Caco-2 (cell line): Measurements from ENCODE around the gene TPRX1. TPM values are rescaled to one million over a fixed set of nuclear protein-coding genes. Genes with fewer than 3 reads are reported as not detected.

Experiments
- BruUV-seq: library from RNA; stranded (reverse); fragments of 400-500 nt; replicated peaks from 2 replicates; lab custom pipeline; 2021; lab: Mats Ljungman, UMichigan
- CTCF ChIA-PET: fragments of 300-600 bp; sonication (Branson Sonifier 250); formaldehyde crosslinking; loops from one replicate; lab custom pipeline; 2022; ENCODE audit warnings: antibody characterized with exemption; lab: Charles Lee
- POLR2A ChIA-PET: fragments of 300-600 bp; sonication (Branson Sonifier 250); formaldehyde crosslinking; loops from one replicate; lab custom pipeline; 2022; ENCODE audit warnings: antibody characterized with exemption; lab: Charles Lee
- DNase-seq, 2 experiments: peaks; one replicate each; pipeline versions ENCODE4 v3.0.0 to v3.0.0-alpha.2; 2020 to 2022
- H3K27me3 ChIP-seq: replicated peaks from 2 replicates; pipeline ENCODE4 v1.6.0; 2011; ENCODE audit warnings: low read length; ENCODE audit not compliant: control insufficient read depth, insufficient read depth
- H3K36me3 ChIP-seq: 2 replicates; pipeline ENCODE4 v1.5.1; 2011; ENCODE audit warnings: low read length; ENCODE audit not compliant: control insufficient read depth, insufficient read depth
- H3K4me1 ChIP-seq: fragments of 250-450 bp; sonication (Bioruptor Pico); 2 replicates; pipeline ENCODE4 v1.5.1; 2020; ENCODE audit warnings: mild to moderate bottlenecking
- H3K4me3 ChIP-seq: 2 replicates; pipeline ENCODE4 v1.5.1; 2011; ENCODE audit warnings: low read depth, mild to moderate bottlenecking, control low read depth, low read length
- H3K9me3 ChIP-seq: fragments of 250-450 bp; sonication (Bioruptor Pico); 2 replicates; pipeline ENCODE4 v1.5.1; 2020; ENCODE audit warnings: mild to moderate bottlenecking, moderate library complexity
- H3K27ac Mint-ChIP-seq: one replicate; pipeline ENCODE4 v1.8.0; 2022; ENCODE audit warnings: mixed read lengths; ENCODE audit not compliant: unreplicated experiment
- H3K27me3 Mint-ChIP-seq: one replicate; pipeline ENCODE4 v1.8.0; 2022; ENCODE audit warnings: mixed read lengths; ENCODE audit not compliant: insufficient read depth, unreplicated experiment
- H3K36me3 Mint-ChIP-seq: one replicate; pipeline ENCODE4 v1.8.0; 2022; ENCODE audit warnings: mild to moderate bottlenecking, mixed read lengths; ENCODE audit not compliant: insufficient read depth, unreplicated experiment
- H3K4me1 Mint-ChIP-seq: one replicate; pipeline ENCODE4 v1.8.0; 2022; ENCODE audit warnings: low read depth, mixed read lengths; ENCODE audit not compliant: unreplicated experiment
- H3K4me3 Mint-ChIP-seq: one replicate; pipeline ENCODE4 v1.8.0; 2022; ENCODE audit warnings: mild to moderate bottlenecking, moderate library complexity, mixed read lengths; ENCODE audit not compliant: unreplicated experiment
- H3K9me3 Mint-ChIP-seq: one replicate; pipeline ENCODE4 v1.8.0; 2022; ENCODE audit warnings: mixed read lengths; ENCODE audit not compliant: unreplicated experiment
- intact Hi-C: fragments of 100-400 bp; cut with micrococcal nuclease; formaldehyde crosslinking; loops from one replicate; pipeline ENCODE4 v1.10.0; 2022; ENCODE audit not compliant: unreplicated experiment
- total RNA-seq: library from RNA; stranded (reverse); gene quantifications from 2 replicates; pipeline ENCODE4 v1.2.3, GENCODE V29; 2022
- TF ChIP-seq, protein P1 (sequence below), 2 experiments: fragments of 200-600 bp in 1 of 2; IDR thresholded peaks; 1 replicate in 1 of 2; 2 replicates in 1 of 2; pipeline versions ENCODE4 v1.5.1 to v1.8.0; 2011 to 2022; ENCODE audit warnings: antibody characterized with exemption in 1 of 2, control low read depth in 1 of 2, inconsistent platforms in 1 of 2, low read depth in 1 of 2, low read length in 1 of 2, mild to moderate bottlenecking in 1 of 2, moderate library complexity in 1 of 2; ENCODE audit not compliant: insufficient read depth in 1 of 2, severe bottlenecking in 1 of 2, unreplicated experiment in 1 of 2

Gene TPRX1
- total RNA-seq, 1 experiment from 2014 or later = not detected

DNA sequence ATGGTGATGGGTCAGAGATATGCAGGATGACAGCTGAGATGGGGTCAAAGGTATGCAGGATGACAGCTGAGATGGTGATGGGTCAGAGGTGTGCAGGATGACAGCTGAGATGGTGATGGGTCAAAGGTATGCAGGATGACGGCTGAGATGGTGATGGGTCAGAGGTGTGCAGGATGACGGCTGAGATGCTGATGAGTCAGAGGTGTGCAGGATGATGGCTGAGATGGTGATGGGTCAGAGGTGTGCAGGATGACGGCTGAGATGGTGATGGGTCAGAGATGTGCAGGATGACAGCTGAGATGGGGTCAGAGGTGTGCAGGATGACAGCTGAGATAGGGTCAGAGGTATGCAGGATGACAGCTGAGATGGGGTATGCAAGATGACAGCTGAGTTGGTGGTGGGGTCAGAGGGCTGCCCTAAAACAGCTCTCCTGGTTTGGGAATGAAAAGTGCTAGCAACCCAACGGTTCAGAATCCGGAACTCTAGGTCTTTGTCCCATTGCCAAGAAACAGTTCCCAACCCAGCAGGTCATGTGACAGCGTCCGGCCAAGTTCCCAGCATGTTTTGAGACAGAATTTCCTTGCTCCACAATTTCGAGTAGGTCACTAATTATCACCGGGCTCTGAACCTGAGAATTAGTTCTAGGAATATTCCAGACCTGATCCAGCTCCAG lies 22.6 kb downstream of the TPRX1 start:
- ChIA-PET POLR2A (no interaction called here), CTCF (interaction anchor here (1.4 kb wide), 1 partner anchor 16 kb away, joined by 3 read pairs; no protein-coding TSS in a partner anchor)
- no peaks in the 10 kb centered on the region for H3K27me3 Mint-ChIP-seq
- H3K4me1 Mint-ChIP-seq = peaks cover 20% of the 10 kb centered on the region
- H3K27ac Mint-ChIP-seq = peak overlapping the region; percentile 15
- no peaks in the 10 kb centered on the region for H3K27me3 ChIP-seq
- no TSS peak for BruUV-seq
- intact Hi-C loops = no loop called here
- peaks cover 3% of the 10 kb centered on the region for H3K36me3 ChIP-seq
- TF ChIP-seq, protein P1, sequence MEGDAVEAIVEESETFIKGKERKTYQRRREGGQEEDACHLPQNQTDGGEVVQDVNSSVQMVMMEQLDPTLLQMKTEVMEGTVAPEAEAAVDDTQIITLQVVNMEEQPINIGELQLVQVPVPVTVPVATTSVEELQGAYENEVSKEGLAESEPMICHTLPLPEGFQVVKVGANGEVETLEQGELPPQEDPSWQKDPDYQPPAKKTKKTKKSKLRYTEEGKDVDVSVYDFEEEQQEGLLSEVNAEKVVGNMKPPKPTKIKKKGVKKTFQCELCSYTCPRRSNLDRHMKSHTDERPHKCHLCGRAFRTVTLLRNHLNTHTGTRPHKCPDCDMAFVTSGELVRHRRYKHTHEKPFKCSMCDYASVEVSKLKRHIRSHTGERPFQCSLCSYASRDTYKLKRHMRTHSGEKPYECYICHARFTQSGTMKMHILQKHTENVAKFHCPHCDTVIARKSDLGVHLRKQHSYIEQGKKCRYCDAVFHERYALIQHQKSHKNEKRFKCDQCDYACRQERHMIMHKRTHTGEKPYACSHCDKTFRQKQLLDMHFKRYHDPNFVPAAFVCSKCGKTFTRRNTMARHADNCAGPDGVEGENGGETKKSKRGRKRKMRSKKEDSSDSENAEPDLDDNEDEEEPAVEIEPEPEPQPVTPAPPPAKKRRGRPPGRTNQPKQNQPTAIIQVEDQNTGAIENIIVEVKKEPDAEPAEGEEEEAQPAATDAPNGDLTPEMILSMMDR (IDR thresholded peaks at IDR 0.05; ENCODE audit: insufficient read depth in 1 of 2, low read depth in 1 of 2, low read length in 1 of 2, severe bottlenecking in 1 of 2, unreplicated experiment in 1 of 2) = no peak
- H3K4me3 Mint-ChIP-seq = no peak overlapping the region
- no peaks in the 10 kb centered on the region for H3K9me3 ChIP-seq
- H3K36me3 Mint-ChIP-seq = peaks cover 55% of the 10 kb centered on the region
- H3K4me3 ChIP-seq = no peak overlapping the region
- no peaks in the 10 kb centered on the region for H3K9me3 Mint-ChIP-seq
- H3K4me1 ChIP-seq = peaks cover 14% of the 10 kb centered on the region
- no peak for DNase-seq

DNA sequence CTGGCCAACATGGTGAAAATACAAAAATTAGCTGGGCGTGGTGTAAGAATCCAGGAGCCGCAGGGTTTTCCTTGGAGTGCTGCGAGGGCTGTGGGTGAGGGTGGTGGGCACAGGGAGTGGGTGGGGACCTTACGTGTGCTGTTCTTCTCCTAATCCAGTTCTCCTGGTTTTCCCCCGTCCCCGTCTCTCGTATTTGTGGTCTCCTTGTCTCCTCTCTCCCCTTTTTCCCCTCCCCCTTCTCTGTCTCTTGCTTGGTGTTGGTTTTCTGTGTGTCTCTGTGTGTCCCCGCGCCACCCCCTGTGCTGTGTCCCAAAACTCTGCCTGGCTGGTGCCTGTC lies 24.2 kb downstream of the TPRX1 start:
- POLR2A ChIA-PET = no interaction called here
- Histone ChIP-seq H3K36me3 (peaks cover 3% of the 10 kb centered on the region), H3K27me3 (no peaks in the 10 kb centered on the region), H3K4me3 (no peak overlapping the region), H3K9me3 (no peaks in the 10 kb centered on the region), H3K4me1 (peaks cover 14% of the 10 kb centered on the region)
- DNase-seq = no peak
- CTCF ChIA-PET = no interaction called here
- Mint-ChIP-seq H3K27ac (peak overlapping the region; percentile 11), H3K9me3 (no peaks in the 10 kb centered on the region), H3K4me1 (peaks cover 20% of the 10 kb centered on the region), H3K36me3 (peaks cover 45% of the 10 kb centered on the region), H3K27me3 (no peaks in the 10 kb centered on the region), H3K4me3 (peak overlapping the region; percentile 91)
- TF ChIP-seq, protein P1 (IDR thresholded peaks at IDR 0.05; ENCODE audit: insufficient read depth in 1 of 2, low read depth in 1 of 2, low read length in 1 of 2, severe bottlenecking in 1 of 2, unreplicated experiment in 1 of 2) = no peak
- intact Hi-C loops = no loop called here
- BruUV-seq = no TSS peak

DNA sequence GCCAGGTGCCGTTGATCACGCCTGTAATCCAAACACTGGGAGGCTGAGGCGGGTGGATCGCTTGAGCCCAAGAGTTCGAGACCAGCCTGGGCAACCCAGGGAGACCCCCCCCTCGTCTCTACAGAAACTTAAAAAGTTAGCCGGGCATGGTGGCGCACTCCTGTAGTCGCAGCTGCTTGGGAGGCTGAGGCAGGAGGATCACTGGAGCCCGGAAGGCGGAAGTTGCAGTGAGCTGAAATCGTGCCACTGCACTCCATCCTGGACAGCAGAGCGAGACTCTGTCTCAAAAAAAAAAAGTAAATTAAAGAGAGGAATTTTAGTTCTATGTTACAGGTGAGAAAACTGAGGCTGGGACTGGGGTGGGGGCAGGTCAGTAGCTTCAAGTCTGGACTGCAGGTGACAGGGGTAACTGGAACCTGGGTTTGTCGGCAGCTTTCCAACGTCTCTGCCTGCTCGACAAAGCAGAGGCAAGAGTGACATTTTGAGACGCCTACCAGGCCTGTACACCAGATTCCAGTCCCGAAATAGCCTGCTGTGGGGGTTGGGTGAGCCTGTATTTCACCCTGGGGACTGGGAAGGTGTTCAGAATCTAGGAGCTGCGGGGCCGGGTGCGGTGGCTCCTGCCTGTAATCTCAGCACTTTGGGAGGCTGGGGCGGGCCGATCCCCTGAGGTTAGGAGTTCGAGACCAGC lies 24.7 kb downstream of the TPRX1 start:
- no peaks in the 10 kb centered on the region for H3K9me3 Mint-ChIP-seq
- intact Hi-C loops = no loop called here
- peaks cover 3% of the 10 kb centered on the region for H3K36me3 ChIP-seq
- peak overlapping the region; percentile 91 for H3K4me3 Mint-ChIP-seq
- CTCF ChIA-PET = no interaction called here
- TF ChIP-seq, protein P1 (IDR thresholded peaks at IDR 0.05; ENCODE audit: insufficient read depth in 1 of 2, low read depth in 1 of 2, low read length in 1 of 2, severe bottlenecking in 1 of 2, unreplicated experiment in 1 of 2) = no peak
- POLR2A ChIA-PET = no interaction called here
- peak overlapping the region; percentile 97 for H3K4me3 ChIP-seq
- H3K9me3 ChIP-seq = no peaks in the 10 kb centered on the region
- H3K27ac Mint-ChIP-seq = peak overlapping the region; percentile 93
- DNase-seq = no peak
- no peaks in the 10 kb centered on the region for H3K27me3 ChIP-seq
- no TSS peak for BruUV-seq
- H3K27me3 Mint-ChIP-seq = no peaks in the 10 kb centered on the region
- peaks cover 40% of the 10 kb centered on the region for H3K36me3 Mint-ChIP-seq
- H3K4me1 Mint-ChIP-seq = peaks cover 20% of the 10 kb centered on the region
- H3K4me1 ChIP-seq = peaks cover 14% of the 10 kb centered on the region
